ENCODE results near the gene SLC44A1. TPM values are rescaled to one million over a fixed set of nuclear protein-coding genes. Genes with fewer than 3 reads are reported as not detected.

Gene SLC44A1
- total RNA-seq, 1 donor from 2014 or later = 55.2 TPM

DNA sequence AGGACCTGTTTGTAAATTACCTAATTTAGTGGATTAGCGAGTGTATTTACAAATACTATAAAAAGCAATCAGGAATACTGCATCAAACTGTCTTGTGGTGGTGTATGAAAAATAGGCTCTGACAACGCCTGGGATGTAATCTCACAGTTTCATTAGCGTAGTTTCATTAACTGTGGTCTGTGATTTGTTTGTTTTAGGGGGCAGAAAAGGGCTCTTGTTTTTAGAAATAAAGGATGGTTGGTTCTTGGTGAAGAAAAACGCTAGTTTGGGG is 1.4 kb downstream of the SLC44A1 start:
- peak overlapping the region; percentile 88 for H3K27ac ChIP-seq
- peaks cover 34% of the 10 kb centered on the region for H3K4me1 ChIP-seq
- intact Hi-C loops (cut with DNase I) = no loop called here
- peak overlapping the region; percentile 85 for H3K4me3 ChIP-seq
- no peaks in the 10 kb centered on the region for H3K36me3 ChIP-seq
- ATAC-seq (no peak), DNase-seq (no peak)
- no peaks in the 10 kb centered on the region for H3K27me3 ChIP-seq (ENCODE audit: low read depth)
- no peaks in the 10 kb centered on the region for H3K9me3 ChIP-seq
- TF ChIP-seq, protein P1, sequence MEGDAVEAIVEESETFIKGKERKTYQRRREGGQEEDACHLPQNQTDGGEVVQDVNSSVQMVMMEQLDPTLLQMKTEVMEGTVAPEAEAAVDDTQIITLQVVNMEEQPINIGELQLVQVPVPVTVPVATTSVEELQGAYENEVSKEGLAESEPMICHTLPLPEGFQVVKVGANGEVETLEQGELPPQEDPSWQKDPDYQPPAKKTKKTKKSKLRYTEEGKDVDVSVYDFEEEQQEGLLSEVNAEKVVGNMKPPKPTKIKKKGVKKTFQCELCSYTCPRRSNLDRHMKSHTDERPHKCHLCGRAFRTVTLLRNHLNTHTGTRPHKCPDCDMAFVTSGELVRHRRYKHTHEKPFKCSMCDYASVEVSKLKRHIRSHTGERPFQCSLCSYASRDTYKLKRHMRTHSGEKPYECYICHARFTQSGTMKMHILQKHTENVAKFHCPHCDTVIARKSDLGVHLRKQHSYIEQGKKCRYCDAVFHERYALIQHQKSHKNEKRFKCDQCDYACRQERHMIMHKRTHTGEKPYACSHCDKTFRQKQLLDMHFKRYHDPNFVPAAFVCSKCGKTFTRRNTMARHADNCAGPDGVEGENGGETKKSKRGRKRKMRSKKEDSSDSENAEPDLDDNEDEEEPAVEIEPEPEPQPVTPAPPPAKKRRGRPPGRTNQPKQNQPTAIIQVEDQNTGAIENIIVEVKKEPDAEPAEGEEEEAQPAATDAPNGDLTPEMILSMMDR (IDR thresholded peaks at IDR 0.05) = no peak

DNA sequence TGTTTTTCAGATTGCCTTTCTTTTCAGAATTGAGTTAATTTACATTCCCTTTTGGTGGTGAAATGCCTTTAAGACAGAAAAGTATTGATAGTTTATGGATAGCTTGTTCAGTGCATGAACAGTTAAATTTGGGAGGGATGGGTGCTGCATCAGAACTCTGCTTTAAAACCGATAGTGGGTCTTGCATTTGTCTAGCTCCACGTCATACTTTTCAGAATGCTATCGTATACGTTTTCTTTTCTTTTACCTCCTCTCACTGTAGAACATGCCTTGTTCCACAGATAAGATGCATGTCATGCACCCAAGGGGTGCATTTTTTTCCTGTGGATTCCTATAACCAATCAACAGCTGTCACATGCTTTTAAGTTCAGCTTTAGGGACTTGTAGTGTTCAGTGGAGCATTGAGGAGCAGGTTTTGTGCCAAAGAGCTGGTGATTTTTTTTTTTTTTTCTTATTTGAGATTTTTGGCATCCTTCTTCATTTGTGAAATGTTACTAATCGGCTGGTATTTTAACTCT is 2.3 kb downstream of the SLC44A1 start:
- TF ChIP-seq, protein P1 (IDR thresholded peaks at IDR 0.05) = no peak
- no peak overlapping the region for H3K27ac ChIP-seq
- peaks cover 34% of the 10 kb centered on the region for H3K4me1 ChIP-seq
- peak overlapping the region; percentile 85 for H3K4me3 ChIP-seq
- intact Hi-C loops (cut with DNase I) = no loop called here
- ATAC-seq (no peak), DNase-seq (no peak)
- H3K36me3 ChIP-seq = no peaks in the 10 kb centered on the region
- no peaks in the 10 kb centered on the region for H3K27me3 ChIP-seq (ENCODE audit: low read depth)
- H3K9me3 ChIP-seq = no peaks in the 10 kb centered on the region

DNA sequence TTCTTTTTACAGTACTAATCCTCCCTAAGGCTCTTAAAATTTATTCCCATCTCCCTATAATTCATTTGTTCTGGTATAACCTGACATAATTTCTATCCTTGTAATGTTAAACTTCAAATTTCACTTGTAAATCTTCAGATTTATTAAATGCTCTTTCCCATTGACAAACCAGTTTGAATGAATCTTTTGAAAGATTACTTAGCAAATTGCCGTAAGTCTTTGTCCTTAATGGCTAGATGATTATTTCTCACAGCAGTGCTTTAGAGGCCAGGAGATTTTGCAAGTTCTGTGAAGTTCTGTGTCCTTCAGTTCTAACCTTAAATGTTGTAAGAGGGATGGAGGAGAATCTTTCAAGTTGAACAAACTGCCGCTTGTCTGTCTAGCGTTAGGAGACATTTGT is 4.2 kb downstream of the SLC44A1 start:
- TF ChIP-seq, protein P1 (IDR thresholded peaks at IDR 0.05) = no peak
- Histone ChIP-seq H3K4me3 (no peak overlapping the region), H3K27me3 (ENCODE audit: low read depth) (no peaks in the 10 kb centered on the region), H3K4me1 (peaks cover 24% of the 10 kb centered on the region), H3K36me3 (no peaks in the 10 kb centered on the region), H3K27ac (no peak overlapping the region), H3K9me3 (no peaks in the 10 kb centered on the region)
- intact Hi-C loops (cut with DNase I) = no loop called here
- DNase-seq (no peak), ATAC-seq (no peak)

DNA sequence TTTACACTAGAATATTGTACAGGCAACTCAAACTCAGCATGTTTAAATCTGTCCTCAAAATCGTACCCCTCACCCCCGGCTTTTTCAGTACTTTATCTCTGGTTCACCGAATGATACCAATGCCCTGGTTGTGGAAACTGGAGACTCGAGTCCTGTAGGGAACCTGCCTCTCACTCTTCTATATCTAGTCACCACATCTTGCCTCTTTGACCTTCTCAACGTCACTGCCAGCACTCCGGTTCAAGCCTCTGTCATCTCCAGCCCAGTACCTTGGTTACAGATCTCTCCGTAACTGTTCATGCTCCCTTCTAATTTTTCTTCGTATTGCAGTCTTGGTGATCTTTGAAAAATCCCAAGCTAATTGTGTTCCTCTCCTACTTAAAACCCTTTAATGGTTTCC is 6.7 kb downstream of the SLC44A1 start:
- intact Hi-C loops (cut with DNase I) = no loop called here
- TF ChIP-seq, protein P1 (IDR thresholded peaks at IDR 0.05) = no peak
- peaks cover 21% of the 10 kb centered on the region for H3K4me1 ChIP-seq
- H3K9me3 ChIP-seq = no peaks in the 10 kb centered on the region
- ATAC-seq = no peak
- H3K36me3 ChIP-seq = no peaks in the 10 kb centered on the region
- no peak for DNase-seq
- H3K4me3 ChIP-seq = no peak overlapping the region
- no peaks in the 10 kb centered on the region for H3K27me3 ChIP-seq (ENCODE audit: low read depth)
- H3K27ac ChIP-seq = no peak overlapping the region

DNA sequence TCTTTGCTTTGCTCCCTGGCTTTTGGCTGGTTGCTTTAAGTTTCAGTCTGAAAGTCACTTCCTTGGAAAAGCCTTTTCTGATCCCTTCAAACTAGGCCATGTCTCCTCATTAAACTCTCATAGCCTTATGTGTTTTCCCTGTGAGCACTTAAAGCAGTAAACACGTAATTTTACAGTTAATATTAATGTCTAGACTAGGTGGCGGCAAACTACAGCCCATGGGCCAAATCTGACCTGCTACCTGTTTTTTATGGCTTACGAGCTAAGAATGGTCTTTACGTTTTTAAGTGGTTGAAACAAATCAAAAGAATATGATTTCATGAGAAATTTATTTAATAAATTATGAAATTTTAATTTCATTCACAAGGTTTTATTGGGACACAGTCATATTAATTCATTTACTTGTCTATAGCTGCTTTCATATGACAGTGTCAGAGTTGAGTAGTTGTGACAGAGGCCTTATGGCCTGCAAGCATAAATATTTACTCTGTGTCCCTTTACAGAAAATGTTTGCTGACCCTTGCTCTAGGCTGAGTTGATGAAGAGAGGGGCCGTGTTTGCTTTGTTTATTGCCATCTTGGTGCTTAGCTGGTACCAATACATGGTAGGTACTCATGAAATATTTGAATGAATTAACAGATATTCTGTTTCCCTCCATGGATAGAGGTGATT is 7.4 kb downstream of the SLC44A1 start:
- DNase-seq = no peak
- peaks cover 14% of the 10 kb centered on the region for H3K4me1 ChIP-seq
- no peak overlapping the region for H3K4me3 ChIP-seq
- H3K27me3 ChIP-seq (ENCODE audit: low read depth) = no peaks in the 10 kb centered on the region
- TF ChIP-seq, protein P1 (IDR thresholded peaks at IDR 0.05) = no peak
- intact Hi-C loops (cut with DNase I) = no loop called here
- H3K9me3 ChIP-seq = no peaks in the 10 kb centered on the region
- no peak overlapping the region for H3K27ac ChIP-seq
- no peak for ATAC-seq
- H3K36me3 ChIP-seq = no peaks in the 10 kb centered on the region
